Measurements from ENCODE around the gene SEMA4B. TPM values are rescaled to one million over a fixed set of nuclear protein-coding genes. Genes with fewer than 3 reads are reported as not detected.

Gene SEMA4B
- total and polyA plus RNA-seq, 2 experiments from 2014 or later: 39.3 to 43.1 TPM

DNA sequence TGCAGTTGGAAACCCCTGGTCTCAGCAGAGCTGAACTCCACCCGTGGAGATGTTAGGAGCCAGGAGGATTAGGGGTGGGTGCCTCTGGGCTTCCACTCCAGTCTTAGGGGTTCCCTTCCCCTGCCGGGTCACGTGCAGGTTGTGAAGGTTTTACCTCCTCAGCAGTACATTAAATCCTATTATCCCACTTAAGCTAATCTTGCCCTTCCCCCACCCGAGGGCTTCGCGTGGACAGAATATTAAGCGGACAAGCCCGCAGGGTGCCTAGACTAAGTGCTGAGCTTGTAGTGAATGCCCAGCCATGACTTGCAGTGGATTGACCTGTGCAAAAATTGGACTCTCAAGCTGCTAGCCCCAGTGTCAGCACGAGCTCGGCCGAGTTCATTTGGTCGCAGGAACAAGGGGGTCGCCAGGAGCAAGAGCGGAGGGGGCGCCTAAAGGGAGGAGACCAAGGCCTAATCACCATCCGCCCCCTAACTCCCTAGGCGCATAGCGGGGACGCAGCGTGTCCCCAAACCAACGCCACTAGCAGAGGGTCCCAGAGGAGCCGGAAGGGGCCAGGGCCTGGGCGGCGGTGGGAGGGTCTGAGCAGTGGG lies 498 bp upstream of the SEMA4B start:
- Histone ChIP-seq H3K4me3 (peak overlapping the region; percentile 87), H3K4me1 (ENCODE audit: low read depth) (peaks cover 11% of the 10 kb centered on the region), H3K27me3 (no peaks in the 10 kb centered on the region), H3K36me3 (no peaks in the 10 kb centered on the region), H3K27ac (peak overlapping the region; percentile 73), H3K9me3 (ENCODE audit: low read depth) (no peaks in the 10 kb centered on the region)
- TF ChIP-seq CTCF (IDR thresholded peaks at IDR 0.05; ENCODE audit: low read depth, low read length): no peak
- no peak for DNase-seq (ENCODE audit: low read depth in 1 of 2, low spot score in 1 of 2)

- peak in 1 of 2 donors; percentile 43 for DNase-seq (ENCODE audit: low read depth in 1 of 2, low spot score in 1 of 2)
- Histone ChIP-seq H3K36me3 (no peaks in the 10 kb centered on the region), H3K4me3 (peak overlapping the region; percentile 87), H3K27me3 (no peaks in the 10 kb centered on the region), H3K27ac (peak overlapping the region; percentile 73), H3K4me1 (ENCODE audit: low read depth) (peaks cover 20% of the 10 kb centered on the region), H3K9me3 (ENCODE audit: low read depth) (no peaks in the 10 kb centered on the region)
- no peak for TF ChIP-seq CTCF (IDR thresholded peaks at IDR 0.05; ENCODE audit: low read depth, low read length)
These were observed 830 bp downstream of the SEMA4B start for GRCh38 chr15:90201944-90202375.

DNA sequence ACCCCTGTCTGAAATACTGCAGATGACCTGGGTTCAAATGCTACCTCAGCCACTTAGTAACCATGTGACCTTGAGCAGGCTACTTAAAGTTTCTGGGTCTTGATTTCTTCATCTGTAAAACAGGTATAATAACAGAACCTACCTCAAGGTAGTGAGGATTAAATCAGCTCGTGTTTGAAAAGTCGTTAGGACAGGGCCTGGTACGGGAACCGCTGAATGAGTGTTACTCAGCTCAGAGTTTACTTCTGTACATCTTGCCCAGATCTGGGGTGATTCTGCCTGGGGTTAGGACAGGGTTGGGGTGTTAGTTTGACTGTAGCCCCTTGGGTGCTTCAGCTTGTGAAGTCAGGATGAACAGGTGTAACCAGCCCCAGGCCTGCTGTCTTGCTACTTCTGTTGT lies 1.8 kb downstream of the SEMA4B start:
- no peaks in the 10 kb centered on the region for H3K9me3 ChIP-seq (ENCODE audit: low read depth)
- no peak for DNase-seq (ENCODE audit: low read depth in 1 of 2, low spot score in 1 of 2)
- peaks cover 20% of the 10 kb centered on the region for H3K4me1 ChIP-seq (ENCODE audit: low read depth)
- no peaks in the 10 kb centered on the region for H3K36me3 ChIP-seq
- peak overlapping the region; percentile 87 for H3K4me3 ChIP-seq
- TF ChIP-seq CTCF (IDR thresholded peaks at IDR 0.05; ENCODE audit: low read depth, low read length): no peak
- H3K27ac ChIP-seq: no peak overlapping the region
- H3K27me3 ChIP-seq: no peaks in the 10 kb centered on the region

DNA sequence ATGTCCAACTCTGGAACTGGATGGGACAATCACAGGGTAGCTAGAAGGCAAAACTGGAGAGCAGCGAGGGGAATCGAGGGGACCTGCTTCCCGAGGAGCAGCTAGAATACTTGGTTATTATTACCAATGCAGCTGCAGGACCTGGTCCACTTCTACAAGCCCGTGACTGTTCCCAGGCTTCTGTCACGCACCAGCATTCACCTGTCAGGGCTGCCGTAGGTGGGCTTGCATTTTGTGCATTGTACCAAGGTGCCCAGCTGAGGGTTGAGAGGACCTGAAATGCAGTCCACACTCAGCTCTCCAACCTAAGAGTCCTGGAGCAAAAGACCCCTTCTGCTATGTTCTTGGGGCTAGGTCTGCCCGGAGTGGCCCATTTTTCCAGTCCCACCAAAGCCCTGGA lies 2.3 kb downstream of the SEMA4B start:
- Histone ChIP-seq H3K4me1 (ENCODE audit: low read depth) (peaks cover 20% of the 10 kb centered on the region), H3K27me3 (no peaks in the 10 kb centered on the region), H3K9me3 (ENCODE audit: low read depth) (no peaks in the 10 kb centered on the region), H3K4me3 (no peak overlapping the region), H3K36me3 (no peaks in the 10 kb centered on the region), H3K27ac (no peak overlapping the region)
- DNase-seq (ENCODE audit: low read depth in 1 of 2, low spot score in 1 of 2): no peak
- TF ChIP-seq CTCF (IDR thresholded peaks at IDR 0.05; ENCODE audit: low read depth, low read length): no peak

DNA sequence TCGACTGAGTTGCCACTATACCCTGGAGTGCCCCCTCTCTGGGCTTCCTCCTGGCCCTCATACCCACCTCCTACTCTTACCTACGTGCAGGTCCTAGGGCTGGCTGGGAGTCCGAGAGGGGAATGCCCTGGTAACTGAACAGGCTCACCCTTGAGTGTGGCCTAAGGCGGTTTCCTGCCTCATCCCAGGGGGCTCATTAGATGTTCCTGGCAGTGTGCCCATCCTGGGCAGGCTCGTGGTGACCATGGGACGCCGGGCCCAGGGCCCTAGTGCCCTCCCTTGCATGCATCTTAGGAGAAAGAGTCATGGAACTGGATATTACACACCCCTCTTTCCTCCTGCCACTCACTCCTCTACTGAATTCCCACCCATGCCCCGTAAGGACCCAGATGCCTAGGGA lies 2.8 kb downstream of the SEMA4B start:
- Histone ChIP-seq H3K27me3 (no peaks in the 10 kb centered on the region), H3K36me3 (no peaks in the 10 kb centered on the region), H3K9me3 (ENCODE audit: low read depth) (no peaks in the 10 kb centered on the region), H3K4me3 (no peak overlapping the region), H3K27ac (no peak overlapping the region), H3K4me1 (ENCODE audit: low read depth) (peaks cover 20% of the 10 kb centered on the region)
- no peak for TF ChIP-seq CTCF (IDR thresholded peaks at IDR 0.05; ENCODE audit: low read depth, low read length)
- DNase-seq (ENCODE audit: low read depth in 1 of 2, low spot score in 1 of 2): no peak

All from cardiac muscle cell (in vitro differentiated cells and primary cell).